H1 (cell line): ENCODE data around the gene SLC39A11. TPM values are rescaled to one million over a fixed set of nuclear protein-coding genes. Genes with fewer than 3 reads are reported as not detected.

ENCODE experiments used
- CTCF ChIA-PET: fragments of 300-600 bp; sonication (Branson Sonifier 250); formaldehyde crosslinking; loops from one replicate; lab custom pipeline; 2021; ENCODE audit not compliant: partially characterized antibody; lab: Charles Lee
- POLR2A ChIA-PET: fragments of 300-600 bp; sonication (Branson Sonifier 250); formaldehyde crosslinking; loops from one replicate; lab custom pipeline; 2021; ENCODE audit warnings: inconsistent platforms; ENCODE audit not compliant: partially characterized antibody; lab: Charles Lee
- DNase-seq, 2 experiments: peaks; one replicate each; pipeline versions ENCODE4 v3.0.0 to v3.0.0-alpha.2; 2010 to 2022; ENCODE audit warnings: low spot score in 2 of 2, low read depth in 1 of 2, mixed read lengths in 1 of 2
- FAIRE-seq: peaks from 2 replicates; lab custom pipeline; 2011; peaks lifted over from hg19 to GRCh38; lab: Jason Lieb, UNC
- H2AFZ ChIP-seq: 2 replicates; pipeline ENCODE4 v1.8.1; 2012; ENCODE audit warnings: low read length, inconsistent platforms
- H2AK5ac ChIP-seq: 2 replicates; pipeline ENCODE4 v1.6.1; 2013; ENCODE audit warnings: low read depth, low read length
- H2BK120ac ChIP-seq: replicated peaks from 2 replicates; pipeline ENCODE3; 2013; ENCODE audit warnings: low read depth, low read length, inconsistent platforms
- H2BK12ac ChIP-seq: 2 replicates; pipeline ENCODE4 v1.6.1; 2013; ENCODE audit warnings: low read depth, low read length
- H2BK15ac ChIP-seq: 2 replicates; pipeline ENCODE4 v1.6.1; 2013; ENCODE audit warnings: low read length
- H2BK20ac ChIP-seq: 2 replicates; pipeline ENCODE4 v1.6.1; 2013; ENCODE audit warnings: low read length
- H2BK5ac ChIP-seq: 2 replicates; pipeline ENCODE4 v1.6.1; 2013; ENCODE audit warnings: low read depth, low read length
- H3K14ac ChIP-seq: 2 replicates; pipeline ENCODE4 v1.6.1; 2013; ENCODE audit warnings: inconsistent platforms; ENCODE audit not compliant: insufficient read length
- H3K18ac ChIP-seq: 2 replicates; pipeline ENCODE4 v1.6.1; 2013; ENCODE audit warnings: low read length; ENCODE audit errors: extremely low read depth
- H3K23ac ChIP-seq: 2 replicates; pipeline ENCODE4 v1.6.1; 2013; ENCODE audit warnings: inconsistent platforms; ENCODE audit not compliant: insufficient read length
- H3K23me2 ChIP-seq: 2 replicates; pipeline ENCODE4 v1.6.1; 2013; ENCODE audit warnings: low read depth, low read length
- H3K27ac ChIP-seq: 2 replicates; pipeline ENCODE4 v1.6.1; 2011; ENCODE audit warnings: low read depth, low read length, inconsistent platforms
- H3K27me3 ChIP-seq, 4 experiments: replicated peaks in 1 of 4; 1 replicate in 1 of 4; 2 replicates in 3 of 4; pipeline versions ENCODE4 v1.6.1 to v1.8.1; 2011 to 2013; ENCODE audit warnings: low read length in 3 of 4, mild to moderate bottlenecking in 3 of 4, inconsistent platforms in 2 of 4, mixed read lengths in 2 of 4, moderate library complexity in 1 of 4; ENCODE audit not compliant: control insufficient read depth in 3 of 4, insufficient read depth in 3 of 4; ENCODE audit errors: extremely low read depth in 1 of 4
- H3K36me3 ChIP-seq, 4 experiments: 2 replicates each; pipeline versions ENCODE4 v1.6.1 to v1.8.1; 2011 to 2013; ENCODE audit warnings: mild to moderate bottlenecking in 4 of 4, low read length in 3 of 4, moderate library complexity in 2 of 4, control low read depth in 1 of 4, inconsistent platforms in 1 of 4; ENCODE audit not compliant: insufficient read depth in 4 of 4, control insufficient read depth in 2 of 4
- H3K4ac ChIP-seq: replicated peaks from 2 replicates; pipeline ENCODE3; 2013; ENCODE audit warnings: low read length, low read depth, mixed read lengths, inconsistent platforms; ENCODE audit not compliant: insufficient read length
- H3K4me1 ChIP-seq, 4 experiments: replicated peaks in 1 of 4; 1 replicate in 1 of 4; 2 replicates in 3 of 4; pipeline versions ENCODE4 v1.6.1 to v1.8.1; 2011 to 2013; ENCODE audit warnings: low read length in 3 of 4, inconsistent platforms in 2 of 4, mixed read lengths in 1 of 4; ENCODE audit not compliant: insufficient read depth in 4 of 4, control insufficient read depth in 3 of 4
- H3K4me2 ChIP-seq, 2 experiments: 2 replicates each; pipeline versions ENCODE4 v1.6.1 to v1.8.1; 2011 to 2013; ENCODE audit warnings: low read depth in 2 of 2, low read length in 2 of 2, control low read depth in 1 of 2, inconsistent platforms in 1 of 2, mild to moderate bottlenecking in 1 of 2; ENCODE audit not compliant: insufficient read depth in 1 of 2
- H3K4me3 ChIP-seq, 4 experiments: fragments of 200-600, 300-600 bp in 1 of 4; sonication (generic), shearing (Covaris generic), sonication (Bioruptor Twin) in 1 of 4; 2 replicates each; pipeline versions ENCODE4 v1.5.1 to v1.8.1; 2011 to 2016; ENCODE audit warnings: low read length in 4 of 4, low read depth in 3 of 4, control low read depth in 2 of 4, inconsistent platforms in 2 of 4, mild to moderate bottlenecking in 2 of 4, mixed read lengths in 1 of 4, moderate library complexity in 1 of 4; ENCODE audit not compliant: insufficient read depth in 2 of 4; ENCODE audit errors: extremely low read depth in 1 of 4
- H3K56ac ChIP-seq: replicated peaks from 2 replicates; pipeline ENCODE3; 2013; ENCODE audit warnings: low read depth, mild to moderate bottlenecking, mixed read lengths, low read length, inconsistent platforms; ENCODE audit not compliant: insufficient read length
- H3K79me1 ChIP-seq: 2 replicates; pipeline ENCODE4 v1.6.1; 2013; ENCODE audit warnings: low read depth, low read length, control low read depth
- H3K79me2 ChIP-seq, 2 experiments: 2 replicates each; pipeline versions ENCODE4 v1.6.1 to v1.8.1; 2012 to 2013; ENCODE audit warnings: low read length in 2 of 2, mild to moderate bottlenecking in 2 of 2, inconsistent platforms in 1 of 2; ENCODE audit not compliant: insufficient read depth in 2 of 2, control insufficient read depth in 1 of 2
- H3K9ac ChIP-seq, 4 experiments: replicated peaks in 1 of 4; 1 replicate in 1 of 4; 2 replicates in 3 of 4; pipeline versions ENCODE4 v1.6.1 to v1.8.1; 2011 to 2013; ENCODE audit warnings: low read depth in 3 of 4, low read length in 3 of 4, control low read depth in 2 of 4, mild to moderate bottlenecking in 2 of 4, moderate library complexity in 2 of 4, inconsistent platforms in 1 of 4; ENCODE audit errors: extremely low read depth in 1 of 4
- H3K9me3 ChIP-seq, 2 experiments: 2 replicates each; pipeline versions ENCODE4 v1.6.1 to v1.8.1; 2012 to 2013; ENCODE audit warnings: mild to moderate bottlenecking in 2 of 2, moderate library complexity in 2 of 2, control low read depth in 1 of 2, inconsistent platforms in 1 of 2, low read depth in 1 of 2, low read length in 1 of 2, mixed read lengths in 1 of 2; ENCODE audit not compliant: insufficient read depth in 2 of 2
- H4K20me1 ChIP-seq, 2 experiments: replicated peaks in 1 of 2; 2 replicates each; pipeline versions ENCODE3 to v1.8.1; 2011 to 2013; ENCODE audit warnings: inconsistent platforms in 2 of 2, low read length in 2 of 2, mild to moderate bottlenecking in 1 of 2; ENCODE audit not compliant: insufficient read depth in 2 of 2, control insufficient read depth in 1 of 2
- H4K5ac ChIP-seq: 2 replicates; pipeline ENCODE4 v1.6.1; 2013; ENCODE audit warnings: low read length, low read depth, mixed read lengths, inconsistent platforms; ENCODE audit not compliant: insufficient read length
- H4K8ac ChIP-seq: 2 replicates; pipeline ENCODE4 v1.8.0; 2013; ENCODE audit warnings: mild to moderate bottlenecking, moderate library complexity, low read length, inconsistent platforms; ENCODE audit not compliant: insufficient read depth; ENCODE audit errors: extremely low read depth
- H4K91ac ChIP-seq: replicated peaks from 2 replicates; pipeline ENCODE3; 2013; ENCODE audit warnings: low read length, mixed read lengths, inconsistent platforms; ENCODE audit not compliant: insufficient read length
- ATF2 ChIP-seq: IDR thresholded peaks from 2 replicates; pipeline ENCODE4 v1.6.1; 2012; ENCODE audit warnings: low read length, inconsistent platforms
- BACH1 ChIP-seq: IDR thresholded peaks from 2 replicates; pipeline ENCODE4 v1.6.1; 2012; ENCODE audit warnings: low read length, improper control_type of control experiment
- BRCA1 ChIP-seq: IDR thresholded peaks from 2 replicates; pipeline ENCODE4 v1.6.1; 2012; ENCODE audit warnings: low read depth, low read length, improper control_type of control experiment
- CBX8 ChIP-seq: fragments of 300-800, 300-1000 bp; sonication (generic); IDR thresholded peaks from 2 replicates; pipeline ENCODE4 v1.7.1; 2016; ENCODE audit warnings: low read depth, low read length, borderline replicate concordance
- CHD1 ChIP-seq: IDR thresholded peaks from 2 replicates; pipeline ENCODE4 v1.6.1; 2012; ENCODE audit warnings: low read depth, low read length, improper control_type of control experiment
- EGR1 ChIP-seq: IDR thresholded peaks from 2 replicates; pipeline ENCODE4 v1.6.1; 2011; ENCODE audit warnings: low read depth, low read length, borderline replicate concordance
- HDAC2 ChIP-seq, 2 experiments: fragments of 300-600 bp in 1 of 2; sonication (generic) in 1 of 2; IDR thresholded peaks; 2 replicates each; pipeline ENCODE4 v1.6.1; 2011 to 2012; ENCODE audit warnings: low read depth in 2 of 2, low read length in 2 of 2, mild to moderate bottlenecking in 2 of 2, moderate library complexity in 2 of 2, borderline replicate concordance in 1 of 2, inconsistent platforms in 1 of 2
- PHF8 ChIP-seq: fragments of 200-600 bp; sonication (generic); conservative IDR thresholded peaks from 2 replicates; pipeline ENCODE4 v1.7.1; 2012; ENCODE audit warnings: low read depth, mild to moderate bottlenecking, inconsistent platforms, low read length, moderate library complexity
- TAF7 ChIP-seq: optimal IDR thresholded peaks from 2 replicates; pipeline ENCODE3; 2011; ENCODE audit warnings: low read depth, mild to moderate bottlenecking, inconsistent platforms, low read length, moderate library complexity, borderline replicate concordance
- TCF12 ChIP-seq: IDR thresholded peaks from 2 replicates; pipeline ENCODE4 v1.6.1; 2011; ENCODE audit warnings: low read depth, mild to moderate bottlenecking, low read length
- polyA plus RNA-seq, 7 experiments: library from polyadenylated mRNA; depleted of rRNA in 3 of 7; stranded (reverse) in 5 of 7; unstranded in 2 of 7; fragments of >200 nt in 5 of 7; fragments of 200-250 nt in 2 of 7; gene quantifications; 1 replicate in 5 of 7; 2 replicates in 1 of 7; 4 replicates in 1 of 7; pipeline versions ENCODE4 v1.2.1 to v1.2.3, GENCODE V29; 2011 to 2013; ENCODE audit warnings: missing spikeins in 2 of 7, mixed read lengths in 2 of 7
- total RNA-seq: library from RNA; stranded (reverse); fragmentation: NEBNext Ultra II Directional; extraction: Animal tissue kit (Norgen Biotek cat#: 25700); gene quantifications from 2 replicates; pipeline ENCODE4 v1.2.1, GENCODE V29; 2021

The SLC39A11 gene
- total and polyA plus RNA-seq, 2 of the 8 experiments (the other 6 are each of a cell fraction or from before 2014, with no cell fraction given) = 12.2 to 19.6 TPM

GRCh38 chr17:72671016-72671415, 421.5 kb downstream of the SLC39A11 start:
- Histone ChIP-seq H3K9ac (no peak overlapping the region), H3K9me3 (no peaks in the 10 kb centered on the region), H3K4me1 (peaks cover 0 to 10% (median 6%) of the 10 kb centered on the region in 4 experiments; a peak in 4 of 7 replicates), H3K23me2 (no peaks in the 10 kb centered on the region), H2BK5ac (no peak overlapping the region), H3K79me2 (no peaks in the 10 kb centered on the region), H3K79me1 (no peaks in the 10 kb centered on the region), H2BK15ac (no peak overlapping the region), H4K20me1 (no peaks in the 10 kb centered on the region), H4K91ac (no peak overlapping the region), H3K23ac (no peak overlapping the region), H3K27me3 (no peaks in the 10 kb centered on the region), H4K5ac (no peak overlapping the region), H2BK12ac (no peak overlapping the region), H2AFZ (no peak overlapping the region), H3K56ac (no peak overlapping the region), H3K27ac (no peak overlapping the region), H2AK5ac (no peak overlapping the region), H4K8ac (no peak overlapping the region), H3K36me3 (no peaks in the 10 kb centered on the region), H3K18ac (no peak overlapping the region), H3K4ac (no peak overlapping the region), H3K14ac (no peak overlapping the region), H2BK20ac (no peak overlapping the region), H3K4me3 (no peak overlapping the region), H2BK120ac (no peak overlapping the region), H3K4me2 (no peak overlapping the region)
- POLR2A ChIA-PET = no interaction called here
- no peak for TF ChIP-seq PHF8
- no peak for TF ChIP-seq EGR1
- no peak for TF ChIP-seq HDAC2 (IDR thresholded peaks at IDR 0.05; ENCODE audit: borderline replicate concordance in 1 of 2, low read depth in 2 of 2, low read length in 2 of 2)
- TF ChIP-seq CBX8 = no peak
- TF ChIP-seq TCF12 = no peak
- no peak for TF ChIP-seq BACH1
- TF ChIP-seq ATF2 = no peak
- no peak for TF ChIP-seq BRCA1
- no peak for TF ChIP-seq CHD1
- no peak for TF ChIP-seq TAF7
- no peak for DNase-seq
- CTCF ChIA-PET = interaction anchor here (0.8 to 1.1 kb wide), 4 partner anchors 28 to 135 kb away, joined by 3 to 4 read pairs (median 4); no protein-coding TSS in a partner anchor
- FAIRE-seq = no peak
